ENCODE results near the gene SORCS2.

GRCh38 chr4:7711307-7711963 lies 519.1 kb downstream of the SORCS2 start:
- TF ChIP-seq CTCF (IDR thresholded peaks at IDR 0.05) (no peak), POLR2A (IDR thresholded peaks at IDR 0.05) (no peak)
